A549 (cell line): ENCODE measurements around the gene SRGAP3. TPM values are rescaled to one million over a fixed set of nuclear protein-coding genes. Genes with fewer than 3 reads are reported as not detected.

ENCODE experiments used
- ATAC-seq, 2 experiments: fragments of 200-7000 bp in 1 of 2; fragments of >200 bp in 1 of 2; cut with Nextera tagmentation in 1 of 2; cut with Tn5 transposase in 1 of 2; 3 replicates each; pipeline versions ENCODE4 v1.8.0 to v1.9.1; 2018 to 2020; ENCODE audit warnings: mild to moderate bottlenecking in 1 of 2, moderate library complexity in 1 of 2
- CTCF ChIA-PET: fragments of 300-600 bp; sonication (Branson Sonifier 250); formaldehyde crosslinking; extraction: SDS; loops from one replicate; lab custom pipeline; 2021; ENCODE audit warnings: antibody characterized with exemption, inconsistent platforms; lab: Yijun Ruan, JAX
- POLR2A ChIA-PET: fragments of 350-600 bp; formaldehyde crosslinking; extraction: SDS; loops from one replicate; lab custom pipeline; 2021; ENCODE audit warnings: antibody characterized with exemption, inconsistent platforms; lab: Yijun Ruan, JAX
- DNase-seq, 2 experiments: peaks; one replicate each; pipeline versions ENCODE4 v3.0.0 to v3.0.0-alpha.2; 2011 to 2016; ENCODE audit warnings: low read depth in 1 of 2, low spot score in 1 of 2
- FAIRE-seq: peaks from 2 replicates; lab custom pipeline; 2011; peaks lifted over from hg19 to GRCh38; lab: Jason Lieb, UNC
- H3K27ac ChIP-seq, 2 experiments: fragments of >200 bp; sonication (Bioruptor Twin); formaldehyde crosslinking; 3 replicates each; pipeline ENCODE4 v1.5.1; 2016 to 2017
- H3K4me1 ChIP-seq: fragments of >200 bp; sonication (Bioruptor Twin); formaldehyde crosslinking; 3 replicates; pipeline ENCODE4 v1.6.1; 2016
- H3K4me2 ChIP-seq: fragments of >200 bp; sonication (Bioruptor Twin); formaldehyde crosslinking; 3 replicates; pipeline ENCODE4 v1.6.1; 2016
- H3K4me3 ChIP-seq: fragments of >200 bp; sonication (Bioruptor Twin); formaldehyde crosslinking; 3 replicates; pipeline ENCODE4 v1.5.1; 2016
- H3K9me3 ChIP-seq: fragments of >200 bp; sonication (Bioruptor Twin); formaldehyde crosslinking; 3 replicates; pipeline ENCODE4 v1.6.1; 2016
- CEBPB ChIP-seq, 2 experiments: fragments of >200 bp in 1 of 2; sonication (Bioruptor Twin) in 1 of 2; formaldehyde crosslinking in 1 of 2; IDR thresholded peaks; 2 replicates each; pipeline ENCODE4 v1.6.1; 2012 to 2016
- E2F6 ChIP-seq: IDR thresholded peaks from 2 replicates; pipeline ENCODE4 v1.6.1; 2012; ENCODE audit warnings: low read depth, borderline replicate concordance
- EHF ChIP-seq: fragments of 250-450 bp; sonication (Bioruptor Pico); IDR thresholded peaks from 2 replicates; pipeline ENCODE4 v1.5.0; 2020; ENCODE audit warnings: mild to moderate bottlenecking
- ELK1 ChIP-seq: fragments of 150-350 bp; IDR thresholded peaks from 2 replicates; pipeline ENCODE4 v1.6.1; 2014; ENCODE audit warnings: low read depth, mild to moderate bottlenecking, low read length
- EP300 ChIP-seq, 2 experiments: fragments of >200 bp; sonication (Bioruptor Twin); formaldehyde crosslinking; IDR thresholded peaks; 2 replicates in 1 of 2; 3 replicates in 1 of 2; pipeline ENCODE4 v1.6.1; 2016 to 2017
- FOSB ChIP-seq: fragments of 250-450 bp; sonication (Bioruptor Pico); IDR thresholded peaks from 2 replicates; pipeline ENCODE4 v1.5.0; 2020; ENCODE audit warnings: mild to moderate bottlenecking, moderate library complexity
- FOSL2 ChIP-seq, 2 experiments: fragments of 450-650 bp in 1 of 2; fragments of >200 bp in 1 of 2; sonication (Bioruptor Twin) in 1 of 2; formaldehyde crosslinking; IDR thresholded peaks; 2 replicates each; pipeline versions ENCODE4 v1.5.0 to v1.6.1; 2016 to 2020; ENCODE audit warnings: mild to moderate bottlenecking in 1 of 2, moderate library complexity in 1 of 2
- GATA3 ChIP-seq: IDR thresholded peaks from 2 replicates; pipeline ENCODE4 v1.6.1; 2012; ENCODE audit warnings: borderline replicate concordance
- HDAC2 ChIP-seq: fragments of 200-600 bp; sonication (generic); IDR thresholded peaks from 2 replicates; pipeline ENCODE4 v1.6.1; 2016
- HEYL ChIP-seq: fragments of 250-450 bp; sonication (Bioruptor Pico); IDR thresholded peaks from 2 replicates; pipeline ENCODE4 v1.8.0; 2021; ENCODE audit warnings: mild to moderate bottlenecking, moderate library complexity
- HMGXB4 ChIP-seq: fragments of 250-450 bp; sonication (Bioruptor Pico); IDR thresholded peaks from 2 replicates; pipeline ENCODE4 v1.5.0; 2021; ENCODE audit warnings: mild to moderate bottlenecking, moderate library complexity, borderline replicate concordance
- HOXB5 ChIP-seq: fragments of 250-450 bp; sonication (Bioruptor Pico); IDR thresholded peaks from 2 replicates; pipeline ENCODE4 v1.5.0; 2020; ENCODE audit warnings: mild to moderate bottlenecking, moderate library complexity
- JUNB ChIP-seq: fragments of >200 bp; sonication (Bioruptor Twin); formaldehyde crosslinking; IDR thresholded peaks from 2 replicates; pipeline ENCODE4 v1.6.1; 2016
- KDM5A ChIP-seq: fragments of 200-600 bp; sonication (generic); IDR thresholded peaks from 2 replicates; pipeline ENCODE4 v1.6.1; 2016; ENCODE audit warnings: antibody characterized with exemption, mild to moderate bottlenecking
- NFE2L2 ChIP-seq: fragments of 150-350 bp; conservative IDR thresholded peaks from 2 replicates; pipeline ENCODE4 v1.6.1; 2014; ENCODE audit warnings: low read length
- NR3C1 ChIP-seq: fragments of >200 bp; sonication (Bioruptor Twin); formaldehyde crosslinking; IDR thresholded peaks from 3 replicates; pipeline ENCODE4 v1.6.1; 2017
- PHF8 ChIP-seq: fragments of 200-600 bp; sonication (generic); IDR thresholded peaks from 2 replicates; pipeline ENCODE4 v1.6.1; 2016; ENCODE audit warnings: low read depth, mild to moderate bottlenecking, antibody characterized with exemption, moderate library complexity, borderline replicate concordance
- POLR2A ChIP-seq: IDR thresholded peaks from 2 replicates; pipeline ENCODE4 v1.6.1; 2012; ENCODE audit warnings: mild to moderate bottlenecking, low read length
- POLR2AphosphoS2 ChIP-seq: conservative IDR thresholded peaks from 2 replicates; pipeline ENCODE4 v1.6.1; 2012; ENCODE audit warnings: low read length, improper control_type of control experiment, inconsistent platforms
- RAD21 ChIP-seq, 2 experiments: fragments of >200 bp in 1 of 2; sonication (Bioruptor Twin) in 1 of 2; formaldehyde crosslinking in 1 of 2; IDR thresholded peaks in 1 of 2; conservative IDR thresholded peaks in 1 of 2; 2 replicates in 1 of 2; 3 replicates in 1 of 2; pipeline ENCODE4 v1.6.1; 2012 to 2018; ENCODE audit warnings: inconsistent platforms in 1 of 2
- RCOR1 ChIP-seq: fragments of 150-350 bp; IDR thresholded peaks from 2 replicates; pipeline ENCODE4 v1.6.1; 2014; ENCODE audit warnings: antibody characterized with exemption, low read length, low read depth
- REST ChIP-seq: fragments of 200-600 bp; sonication (generic); IDR thresholded peaks from 2 replicates; pipeline ENCODE4 v1.6.1; 2016; ENCODE audit warnings: antibody characterized with exemption, mild to moderate bottlenecking, moderate library complexity
- RNF2 ChIP-seq: fragments of 200-600 bp; sonication (generic); IDR thresholded peaks from 2 replicates; pipeline ENCODE4 v1.6.1; 2016; ENCODE audit warnings: low read depth, mild to moderate bottlenecking, antibody characterized with exemption, moderate library complexity, borderline replicate concordance
- TFCP2L1 ChIP-seq: fragments of 250-450 bp; sonication (Bioruptor Pico); IDR thresholded peaks from 2 replicates; pipeline ENCODE4 v1.5.0; 2021; ENCODE audit warnings: mild to moderate bottlenecking
- ZC3H11A ChIP-seq: fragments of 450-650 bp; IDR thresholded peaks from 2 replicates; pipeline ENCODE4 v1.6.1; 2014; ENCODE audit warnings: antibody characterized with exemption, mild to moderate bottlenecking
- ZSCAN20 ChIP-seq: fragments of 250-450 bp; sonication (Bioruptor Pico); IDR thresholded peaks from 2 replicates; pipeline ENCODE4 v1.8.0; 2022; ENCODE audit warnings: mild to moderate bottlenecking, moderate library complexity
- WGBS: methylation state at CpG from one replicate; pipeline ENCODE4 v1.1.6; 2017; ENCODE audit errors: missing lambda C conversion rate; 5-methylcytosine and 5-hydroxymethylcytosine counted together
- polyA plus RNA-seq, 4 experiments: library from polyadenylated mRNA; depleted of rRNA in 3 of 4; stranded (reverse); fragments of >200 nt; fragmentation: RNase III in 1 of 4; extraction: RNeasy Plus Mini Kit Qiagen cat#74134 plus additional on column Dnase treatment in 1 of 4; gene quantifications; 2 replicates in 3 of 4; 3 replicates in 1 of 4; pipeline ENCODE4 v1.2.3, GENCODE V29; 2011 to 2017

Gene SRGAP3
- polyA plus RNA-seq, 2 of the 4 experiments (the other 2 are of a cell fraction) = 1.6 to 2.5 TPM

GRCh38 chr3:8980756-8981257 is 268.6 kb downstream of the SRGAP3 start:
- Histone ChIP-seq H3K27ac (no peak overlapping the region), H3K4me1 (no peaks in the 10 kb centered on the region), H3K9me3 (peaks cover 11% of the 10 kb centered on the region; the same call in 1 of the 3 replicates), H3K4me2 (no peak overlapping the region), H3K4me3 (no peak overlapping the region)
- DNase-seq (no peak), ATAC-seq (no peak), FAIRE-seq (no peak)
- TF ChIP-seq ELK1 (no peak), RNF2 (no peak), HMGXB4 (CRISPR knock-in tag) (no peak), GATA3 (no peak), NR3C1 (no peak), TFCP2L1 (CRISPR knock-in tag) (no peak), PHF8 (no peak)
- POLR2A ChIA-PET = no interaction called here
- WGBS = 28% methylated on average over 5 of the region's 6 CpGs
- CTCF ChIA-PET = interaction anchor here (1.0 to 2.9 kb wide), 5 partner anchors 9 to 323 kb away, joined by 3 to 20 read pairs (median 3); no protein-coding TSS in a partner anchor

- WGBS = 33% methylated on average over 1 of the region's 1 CpG
- TF ChIP-seq EHF = no peak
- TF ChIP-seq E2F6 = no peak
- TF ChIP-seq ZSCAN20 = no peak
- TF ChIP-seq HOXB5 (CRISPR knock-in tag) = no peak
- TF ChIP-seq FOSL2 (IDR thresholded peaks at IDR 0.05) = no peak
- no peak for TF ChIP-seq FOSL2 (CRISPR knock-in tag; IDR thresholded peaks at IDR 0.05)
- no peak for TF ChIP-seq POLR2A
- TF ChIP-seq RAD21 (conservative IDR thresholded peaks at IDR 0.05 in 1 of 2, IDR thresholded peaks at IDR 0.05 in 1 of 2) = no peak
- TF ChIP-seq ZC3H11A = no peak
- no peak for TF ChIP-seq NFE2L2
- TF ChIP-seq CEBPB (IDR thresholded peaks at IDR 0.05) = no peak
- no peak for TF ChIP-seq RCOR1
- TF ChIP-seq EP300 (IDR thresholded peaks at IDR 0.05) = no peak
- no peak for TF ChIP-seq GATA3
- no peak for TF ChIP-seq FOSB (CRISPR knock-in tag)
- TF ChIP-seq POLR2AphosphoS2 = no peak
- TF ChIP-seq REST = no peak
- no peak for TF ChIP-seq JUNB
- TF ChIP-seq KDM5A = no peak
- no peak for TF ChIP-seq HEYL (CRISPR knock-in tag)
- TF ChIP-seq HDAC2 = no peak
- no peaks in the 10 kb centered on the region for H3K4me1 ChIP-seq
- FAIRE-seq = no peak
- no peak overlapping the region for H3K4me2 ChIP-seq
- no peak overlapping the region for H3K27ac ChIP-seq
- POLR2A ChIA-PET = no interaction called here
- ATAC-seq = no peak
- DNase-seq = no peak
- no peak overlapping the region for H3K4me3 ChIP-seq
- peaks cover 11% of the 10 kb centered on the region; the same call in 1 of the 3 replicates for H3K9me3 ChIP-seq
- CTCF ChIA-PET = interaction anchor here (1.1 to 11.6 kb wide), 6 partner anchors 8 to 322 kb away, joined by 3 to 190 read pairs (median 12); partner anchors contain the start of gene OXTR
Observed at GRCh38 chr3:8979262-8979661, 270.2 kb downstream of the SRGAP3 start.
